Measurements from ENCODE around the gene ST6GALNAC3.

Gene ST6GALNAC3

DNA sequence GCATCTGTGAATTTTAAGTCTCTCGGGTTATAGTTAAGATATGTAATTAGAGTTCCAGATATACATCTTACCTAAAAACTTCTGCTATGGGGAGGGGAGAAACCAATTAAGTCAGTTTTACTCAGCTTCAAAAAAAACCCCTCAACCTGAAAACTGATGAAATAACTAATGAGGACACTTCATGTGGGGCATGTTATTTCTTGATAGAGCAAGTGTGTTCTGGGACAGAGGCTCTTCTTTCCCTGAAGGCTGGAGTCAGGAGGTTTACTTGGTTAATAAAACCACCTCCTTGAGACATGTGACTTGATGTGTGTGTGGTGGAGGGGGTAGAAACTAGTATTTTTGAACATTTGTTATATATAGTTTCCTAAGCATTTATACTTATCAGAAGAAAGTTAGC, 479.7 kb downstream of the ST6GALNAC3 start:
- Histone ChIP-seq H3K9me3 (no peaks in the 10 kb centered on the region), H3K4me1 (ENCODE audit: control insufficient read depth in 1 of 2, insufficient read depth in 1 of 2, low read depth in 1 of 2, low read length in 1 of 2) (no peaks in the 10 kb centered on the region), H3K27me3 (no peaks in the 10 kb centered on the region), H3K4me3 (ENCODE audit: low read depth in 1 of 2, low read length in 1 of 2) (no peak overlapping the region), H3K27ac (no peak overlapping the region), H3K36me3 (no peaks in the 10 kb centered on the region)
- TF ChIP-seq, protein P1, sequence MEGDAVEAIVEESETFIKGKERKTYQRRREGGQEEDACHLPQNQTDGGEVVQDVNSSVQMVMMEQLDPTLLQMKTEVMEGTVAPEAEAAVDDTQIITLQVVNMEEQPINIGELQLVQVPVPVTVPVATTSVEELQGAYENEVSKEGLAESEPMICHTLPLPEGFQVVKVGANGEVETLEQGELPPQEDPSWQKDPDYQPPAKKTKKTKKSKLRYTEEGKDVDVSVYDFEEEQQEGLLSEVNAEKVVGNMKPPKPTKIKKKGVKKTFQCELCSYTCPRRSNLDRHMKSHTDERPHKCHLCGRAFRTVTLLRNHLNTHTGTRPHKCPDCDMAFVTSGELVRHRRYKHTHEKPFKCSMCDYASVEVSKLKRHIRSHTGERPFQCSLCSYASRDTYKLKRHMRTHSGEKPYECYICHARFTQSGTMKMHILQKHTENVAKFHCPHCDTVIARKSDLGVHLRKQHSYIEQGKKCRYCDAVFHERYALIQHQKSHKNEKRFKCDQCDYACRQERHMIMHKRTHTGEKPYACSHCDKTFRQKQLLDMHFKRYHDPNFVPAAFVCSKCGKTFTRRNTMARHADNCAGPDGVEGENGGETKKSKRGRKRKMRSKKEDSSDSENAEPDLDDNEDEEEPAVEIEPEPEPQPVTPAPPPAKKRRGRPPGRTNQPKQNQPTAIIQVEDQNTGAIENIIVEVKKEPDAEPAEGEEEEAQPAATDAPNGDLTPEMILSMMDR (IDR thresholded peaks at IDR 0.05) = no peak

DNA sequence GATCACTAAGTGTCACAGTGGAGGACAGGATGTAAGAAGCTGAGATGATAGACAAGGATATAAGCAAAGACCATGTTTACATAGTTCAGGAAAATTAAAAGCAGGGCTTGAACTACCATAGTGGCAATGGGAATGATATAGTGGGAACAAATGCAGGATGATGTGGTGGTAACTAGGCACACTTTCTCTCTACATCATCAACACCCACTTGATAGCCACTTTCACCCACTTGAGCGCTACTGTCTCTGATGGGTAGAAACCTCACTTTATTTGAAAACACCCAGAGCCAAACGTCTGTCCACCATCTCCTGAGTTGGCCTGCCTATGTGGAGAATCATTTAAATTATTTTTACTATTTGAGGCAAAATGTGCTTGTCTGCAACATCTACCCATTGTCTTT, 487.7 kb downstream of the ST6GALNAC3 start:
- TF ChIP-seq, protein P1 (IDR thresholded peaks at IDR 0.05) = no peak
- Histone ChIP-seq H3K27me3 (no peaks in the 10 kb centered on the region), H3K4me1 (ENCODE audit: control insufficient read depth in 1 of 2, insufficient read depth in 1 of 2, low read depth in 1 of 2, low read length in 1 of 2) (no peaks in the 10 kb centered on the region), H3K9me3 (no peaks in the 10 kb centered on the region), H3K4me3 (ENCODE audit: low read depth in 1 of 2, low read length in 1 of 2) (no peak overlapping the region), H3K36me3 (no peaks in the 10 kb centered on the region), H3K27ac (no peak overlapping the region)

DNA sequence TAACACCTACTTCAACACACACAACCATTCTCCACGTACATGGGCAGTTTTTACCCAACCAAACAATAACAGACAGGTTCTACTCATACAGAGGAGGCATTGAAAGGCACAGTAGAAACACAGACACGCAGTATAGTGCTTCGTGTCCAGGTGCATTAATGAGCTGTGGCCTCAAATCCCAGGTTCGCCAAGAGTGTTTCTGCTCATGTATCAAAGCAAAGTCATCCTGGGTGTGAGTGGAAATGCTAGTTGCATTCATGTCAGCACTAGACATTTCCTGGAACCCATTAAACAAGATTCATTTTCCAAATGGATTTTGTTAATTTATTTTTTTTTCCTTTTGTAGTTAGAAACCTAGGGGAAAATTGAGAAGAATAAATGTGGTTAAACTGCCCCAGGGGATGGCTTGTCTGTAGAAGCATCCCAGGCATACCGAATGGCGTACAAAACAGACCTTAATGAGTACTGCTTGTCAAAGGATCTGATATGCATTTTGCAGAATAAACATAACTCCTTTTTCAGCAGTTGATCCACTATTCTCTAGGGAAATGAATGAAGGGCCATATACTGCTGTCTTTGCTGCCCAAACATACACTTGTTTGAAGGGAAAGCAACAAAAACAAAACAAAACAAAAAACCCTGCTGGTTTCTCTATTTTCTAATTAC, 494.2 kb downstream of the ST6GALNAC3 start:
- Histone ChIP-seq H3K27ac (no peak overlapping the region), H3K4me1 (ENCODE audit: control insufficient read depth in 1 of 2, insufficient read depth in 1 of 2, low read depth in 1 of 2, low read length in 1 of 2) (no peaks in the 10 kb centered on the region), H3K36me3 (no peaks in the 10 kb centered on the region), H3K4me3 (ENCODE audit: low read depth in 1 of 2, low read length in 1 of 2) (no peak overlapping the region), H3K9me3 (no peaks in the 10 kb centered on the region), H3K27me3 (no peaks in the 10 kb centered on the region)
- TF ChIP-seq, protein P1 (IDR thresholded peaks at IDR 0.05) = no peak

DNA sequence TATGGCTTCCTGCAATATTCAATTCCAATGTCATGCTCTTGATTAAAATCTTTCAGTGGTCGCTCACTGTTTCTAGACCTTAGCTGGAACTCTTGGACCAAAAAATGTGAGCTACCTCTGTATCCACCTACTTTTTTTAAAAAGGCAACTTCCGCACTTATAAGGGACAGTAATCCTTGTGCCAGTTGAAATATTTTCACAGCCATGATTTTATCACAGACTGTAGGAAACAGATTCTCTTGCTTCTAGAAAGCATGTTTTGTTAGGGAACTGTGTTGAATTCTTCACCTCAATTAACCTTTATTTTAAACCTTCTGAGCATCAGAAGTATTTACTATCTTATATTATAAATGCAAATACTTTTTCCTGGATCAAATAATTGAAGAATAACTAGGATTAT, 496.7 kb downstream of the ST6GALNAC3 start:
- TF ChIP-seq, protein P1 (IDR thresholded peaks at IDR 0.05) = no peak
- Histone ChIP-seq H3K4me1 (ENCODE audit: control insufficient read depth in 1 of 2, insufficient read depth in 1 of 2, low read depth in 1 of 2, low read length in 1 of 2) (no peaks in the 10 kb centered on the region), H3K4me3 (ENCODE audit: low read depth in 1 of 2, low read length in 1 of 2) (no peak overlapping the region), H3K27me3 (no peaks in the 10 kb centered on the region), H3K36me3 (no peaks in the 10 kb centered on the region), H3K9me3 (no peaks in the 10 kb centered on the region), H3K27ac (no peak overlapping the region)

DNA sequence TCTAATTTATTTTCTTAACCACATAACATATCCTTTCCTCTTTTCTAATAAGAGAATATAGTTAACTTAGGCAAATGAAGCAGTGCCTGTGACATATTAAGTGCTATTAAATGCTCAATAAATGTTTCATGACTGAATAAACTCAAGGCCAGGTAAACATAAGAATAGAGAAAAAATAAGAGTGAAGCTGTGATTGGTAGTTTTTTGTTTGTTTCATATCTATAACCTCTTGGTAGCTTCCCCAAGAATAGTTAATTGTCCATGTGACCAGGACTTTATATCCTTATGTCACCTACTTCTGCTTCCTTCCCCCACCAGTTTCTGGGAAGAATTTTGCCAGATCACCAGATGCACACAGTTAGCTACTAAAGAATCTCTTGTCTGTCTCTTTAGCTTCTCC, 497.7 kb downstream of the ST6GALNAC3 start:
- Histone ChIP-seq H3K27me3 (no peaks in the 10 kb centered on the region), H3K4me3 (ENCODE audit: low read depth in 1 of 2, low read length in 1 of 2) (no peak overlapping the region)

More for the DNA sequence above, 497.7 kb downstream of the ST6GALNAC3 start:
- TF ChIP-seq, protein P1 (IDR thresholded peaks at IDR 0.05) = no peak
- no peaks in the 10 kb centered on the region for H3K4me1 ChIP-seq (ENCODE audit: control insufficient read depth in 1 of 2, insufficient read depth in 1 of 2, low read depth in 1 of 2, low read length in 1 of 2)
- no peaks in the 10 kb centered on the region for H3K36me3 ChIP-seq
- H3K9me3 ChIP-seq = no peaks in the 10 kb centered on the region
- H3K27ac ChIP-seq = no peak overlapping the region
